Ureter (tissue), 1 donor: ENCODE results near the gene CCR9. TPM values are rescaled to one million over a fixed set of nuclear protein-coding genes. Genes with fewer than 3 reads are reported as not detected.

ENCODE experiments used
- DNase-seq: peaks from one replicate; pipeline ENCODE4 v3.0.0-alpha.2; 2020; ENCODE audit warnings: low spot score
- total RNA-seq: library from RNA; stranded (reverse); gene quantifications from one replicate; pipeline ENCODE4 v1.2.4, GENCODE V29; 2023
- donor health status: DM: yes; HTN: yes; CAD: no.

CCR9 gene
- total RNA-seq, 1 donor from 2014 or later = not detected

DNA sequence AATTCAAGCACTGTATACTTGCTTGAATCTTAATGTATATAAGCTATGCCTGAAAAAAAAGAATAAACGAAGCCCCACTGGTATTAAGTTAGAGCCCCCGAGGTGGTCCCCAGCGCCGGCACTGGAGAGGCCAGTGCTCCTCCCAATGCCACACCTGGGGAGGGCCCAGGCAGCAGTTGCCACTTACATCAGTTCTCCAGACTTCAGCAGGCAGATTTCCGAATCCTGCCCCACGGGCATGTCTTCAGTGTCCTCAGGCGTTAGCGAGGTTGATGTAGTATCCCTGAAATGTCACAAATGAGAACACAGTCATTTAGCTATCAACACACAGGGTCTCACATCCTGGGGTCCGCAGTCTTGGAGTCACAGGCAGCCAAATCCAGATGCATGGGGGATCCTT lies 49.9 kb downstream of the CCR9 start:
- no peak for DNase-seq

GRCh38 chr3:45937206-45938042 lies 51.1 kb downstream of the CCR9 start:
- DNase-seq = no peak

DNA sequence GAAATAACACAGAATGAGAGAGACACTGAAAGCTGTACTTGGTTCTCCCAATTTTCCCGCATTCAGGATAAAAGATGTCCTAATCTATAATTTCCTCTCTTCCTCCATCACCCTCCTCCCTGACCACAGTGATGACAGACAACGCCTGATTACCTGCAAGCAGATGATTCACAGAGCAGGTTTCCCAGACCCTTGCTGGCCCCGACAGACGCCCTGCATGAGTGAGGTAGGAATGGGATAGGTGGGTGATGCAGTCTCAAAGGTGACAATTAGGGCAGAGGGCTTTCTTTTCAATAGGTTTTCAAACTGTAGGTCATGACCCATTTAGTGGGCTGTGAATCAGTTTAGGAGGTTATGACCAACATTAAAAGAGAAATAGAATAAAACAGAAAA lies 51.7 kb downstream of the CCR9 start:
- no peak for DNase-seq

- DNase-seq = peak; percentile 92
Observed at GRCh38 chr3:45938864-45939263, 52.5 kb downstream of the CCR9 start.

DNA sequence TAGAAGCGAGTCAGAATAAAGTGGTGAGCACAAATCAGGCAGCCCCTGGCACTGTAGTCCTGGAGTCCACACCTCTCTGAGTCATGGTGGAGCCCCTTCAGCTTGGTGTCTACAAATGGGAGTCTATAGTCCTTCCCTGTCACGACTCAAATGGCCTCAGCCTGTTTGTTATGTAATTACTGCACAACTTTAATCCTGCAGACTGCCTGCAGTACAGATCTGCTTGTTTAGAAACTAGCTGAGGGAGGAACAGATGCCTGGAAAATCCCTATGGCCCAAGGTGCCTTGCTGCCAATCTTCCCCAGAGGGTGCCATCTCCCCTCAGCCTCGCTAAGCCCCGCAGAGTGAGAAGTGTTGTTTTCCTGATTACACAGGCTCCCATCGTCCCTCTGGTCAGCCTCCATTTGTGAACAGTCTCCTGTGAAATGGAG lies 53.0 kb downstream of the CCR9 start:
- DNase-seq = no peak

DNA sequence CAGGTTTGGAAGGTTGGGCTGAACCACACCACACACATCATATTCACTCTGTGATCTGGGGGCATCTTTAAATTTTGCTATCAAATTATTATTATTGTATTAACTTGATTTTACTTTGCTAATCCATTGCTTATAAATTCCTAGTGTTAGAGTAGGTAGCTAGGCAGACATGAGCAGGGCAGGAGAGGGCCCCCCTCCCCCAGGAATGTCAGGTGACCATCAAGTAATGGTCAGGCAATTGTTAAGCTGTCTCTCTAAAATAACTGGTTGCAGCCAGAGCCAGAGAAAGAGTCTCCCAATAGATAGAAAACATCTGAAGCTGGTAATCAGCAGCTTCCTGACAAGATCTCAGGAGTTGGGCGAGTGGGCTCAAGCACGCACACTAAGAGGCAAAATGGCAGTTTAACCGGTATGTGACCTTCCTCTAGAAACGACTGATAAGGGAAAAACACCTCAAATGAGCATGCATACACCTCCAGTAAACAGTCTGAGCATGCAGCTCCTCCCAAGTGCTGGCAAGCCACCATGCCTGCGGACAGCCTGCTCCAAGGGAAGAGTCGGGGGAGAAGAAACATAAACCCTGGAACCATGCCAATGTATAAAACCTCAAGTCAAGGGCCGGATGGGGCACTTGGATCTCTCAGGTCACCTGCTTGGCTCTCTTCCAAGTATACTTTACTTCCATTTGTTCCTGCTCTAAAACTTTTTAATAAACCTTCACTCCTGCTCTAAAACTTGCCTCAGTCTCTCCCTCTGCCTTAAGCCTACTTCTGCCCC lies 53.8 kb downstream of the CCR9 start:
- DNase-seq = no peak

- no peak for DNase-seq
Observed at GRCh38 chr3:45940781-45941365, 54.5 kb downstream of the CCR9 start.

DNA sequence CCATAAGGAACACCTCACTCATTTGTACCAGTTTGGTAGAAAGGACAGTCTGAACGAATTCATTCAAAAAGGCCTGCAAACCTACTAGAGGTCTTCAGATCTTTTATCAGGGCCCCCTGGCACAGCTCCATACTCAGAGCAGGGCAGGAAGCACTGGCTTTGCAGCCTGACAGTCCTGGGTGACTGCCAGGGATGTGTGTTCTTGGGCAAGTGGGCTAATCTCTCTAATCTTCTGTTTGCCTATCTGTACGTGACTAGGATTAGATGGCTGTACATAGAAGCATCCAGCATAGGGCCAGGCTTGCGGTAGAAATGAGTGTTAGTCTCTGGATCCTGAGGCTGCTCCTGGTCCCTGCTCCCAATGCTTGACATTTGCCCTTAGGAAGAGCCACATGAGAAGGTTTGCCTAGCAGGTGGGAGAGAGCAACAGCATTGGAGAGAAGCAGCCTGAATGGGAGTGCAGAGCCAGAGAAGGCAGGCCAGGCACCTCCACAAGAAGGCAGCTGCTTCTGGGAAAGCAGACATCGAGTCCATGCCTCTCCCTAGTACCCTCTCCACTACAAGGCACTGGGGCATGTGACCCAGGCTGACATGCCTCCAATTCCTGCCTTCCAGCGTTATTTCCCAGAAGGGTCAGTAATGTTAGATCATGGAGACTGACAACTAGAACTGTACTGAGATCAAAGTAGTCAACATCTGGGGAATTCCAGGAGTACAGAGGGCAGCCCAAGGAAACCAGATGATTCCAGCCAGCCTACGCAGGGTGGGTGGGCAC lies 55.9 kb downstream of the CCR9 start:
- no peak for DNase-seq

- no peak for DNase-seq
Observed at GRCh38 chr3:45943207-45943846, 57.0 kb downstream of the CCR9 start, which contains the start of gene CXCR6. TSS of gene CXCR6 (plus strand) at chr3:45943464. CDS start at chr3:45946482, 3,018 bp downstream.

DNA sequence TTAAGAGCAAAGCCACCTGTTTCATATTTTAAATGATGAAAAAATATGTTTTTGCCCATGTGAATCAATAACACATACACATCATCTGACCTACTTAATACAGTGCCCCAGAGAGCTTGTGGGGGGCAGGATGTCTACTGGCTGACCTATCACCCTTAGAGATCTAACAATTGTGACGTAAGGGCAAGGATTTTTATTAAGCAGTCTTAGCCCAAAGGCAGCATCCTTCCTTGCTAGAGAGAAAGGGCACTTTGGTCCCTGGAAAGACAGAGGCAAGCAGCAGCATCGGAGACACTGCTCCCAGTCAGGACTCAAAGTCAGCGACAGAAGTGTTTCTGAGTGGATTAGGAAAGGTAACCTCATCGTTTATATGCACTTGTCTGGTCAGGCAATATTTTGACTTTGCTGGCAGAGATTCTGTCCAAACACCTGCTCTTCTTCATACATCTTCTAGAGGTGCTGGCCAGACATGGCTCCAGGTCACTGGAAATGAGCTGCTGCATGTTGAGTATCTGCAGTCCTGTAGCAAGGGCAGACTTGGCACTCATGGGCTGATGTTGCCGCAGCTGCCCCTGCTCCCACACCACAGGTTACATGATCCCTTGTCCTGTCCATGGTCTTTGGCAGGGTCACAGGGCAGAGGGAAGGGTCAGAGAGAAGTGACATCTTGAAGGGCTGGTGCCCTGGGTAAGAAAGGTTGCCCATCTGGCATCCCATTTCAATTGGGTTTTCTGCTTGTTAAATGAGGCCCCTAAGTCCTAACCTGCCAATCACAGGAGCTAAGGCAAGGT lies 58.7 kb downstream of the CCR9 start:
- DNase-seq = no peak

DNA sequence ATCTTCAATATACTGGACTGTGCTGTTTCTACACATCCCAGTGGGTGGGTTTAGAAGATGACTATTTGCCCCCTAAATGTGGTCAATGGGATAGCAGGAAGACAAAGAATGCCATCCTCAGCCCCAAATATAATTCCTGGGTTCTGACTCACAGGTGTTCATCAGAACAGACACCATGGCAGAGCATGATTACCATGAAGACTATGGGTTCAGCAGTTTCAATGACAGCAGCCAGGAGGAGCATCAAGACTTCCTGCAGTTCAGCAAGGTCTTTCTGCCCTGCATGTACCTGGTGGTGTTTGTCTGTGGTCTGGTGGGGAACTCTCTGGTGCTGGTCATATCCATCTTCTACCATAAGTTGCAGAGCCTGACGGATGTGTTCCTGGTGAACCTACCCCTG lies 60.0 kb downstream of the CCR9 start:
- DNase-seq = no peak

DNA sequence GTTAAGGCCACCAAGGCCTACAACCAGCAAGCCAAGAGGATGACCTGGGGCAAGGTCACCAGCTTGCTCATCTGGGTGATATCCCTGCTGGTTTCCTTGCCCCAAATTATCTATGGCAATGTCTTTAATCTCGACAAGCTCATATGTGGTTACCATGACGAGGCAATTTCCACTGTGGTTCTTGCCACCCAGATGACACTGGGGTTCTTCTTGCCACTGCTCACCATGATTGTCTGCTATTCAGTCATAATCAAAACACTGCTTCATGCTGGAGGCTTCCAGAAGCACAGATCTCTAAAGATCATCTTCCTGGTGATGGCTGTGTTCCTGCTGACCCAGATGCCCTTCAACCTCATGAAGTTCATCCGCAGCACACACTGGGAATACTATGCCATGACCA lies 60.5 kb downstream of the CCR9 start:
- no peak for DNase-seq

GRCh38 chr3:45947361-45947760 lies 61.0 kb downstream of the CCR9 start:
- DNase-seq = no peak

GRCh38 chr3:45948311-45948781 lies 62.0 kb downstream of the CCR9 start:
- no peak for DNase-seq

GRCh38 chr3:45948881-45949280 lies 62.5 kb downstream of the CCR9 start:
- DNase-seq = no peak

GRCh38 chr3:45949432-45949831 lies 63.1 kb downstream of the CCR9 start:
- DNase-seq = no peak

GRCh38 chr3:45950131-45950530 lies 63.8 kb downstream of the CCR9 start:
- DNase-seq = no peak

- DNase-seq = no peak
Observed at GRCh38 chr3:45950686-45951600, 64.6 kb downstream of the CCR9 start.

DNA sequence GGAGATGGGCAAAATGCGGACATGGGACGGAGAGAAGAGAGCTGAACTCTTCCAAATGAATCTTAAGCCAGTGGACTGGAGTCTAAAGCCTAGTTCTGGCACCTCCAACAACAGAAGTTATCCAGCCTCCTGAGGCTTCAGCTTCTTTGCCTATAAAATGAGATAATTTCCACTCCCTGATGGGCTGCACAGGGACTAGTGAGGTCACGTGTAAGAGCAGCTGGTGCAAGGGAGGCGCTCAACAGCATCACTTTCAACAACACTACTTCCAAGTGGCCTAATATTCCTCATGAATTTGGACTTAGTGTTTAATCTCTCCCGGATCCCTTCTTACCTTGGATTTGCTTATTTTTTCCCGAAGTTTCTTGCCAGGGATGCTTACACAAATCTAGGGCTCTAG lies 65.6 kb downstream of the CCR9 start:
- no peak for DNase-seq
